SK-N-SH (cell line): ENCODE data around the gene TNRC6C. TPM values are rescaled to one million over a fixed set of nuclear protein-coding genes. Genes with fewer than 3 reads are reported as not detected.

ENCODE experiments used
- CTCF ChIA-PET: fragments of 300-600, 350-600 bp; formaldehyde crosslinking; extraction: SDS; loops from one replicate; lab custom pipeline; 2021; lab: Yijun Ruan, JAX
- POLR2A ChIA-PET: fragments of 350-600 bp; sonication (Branson Sonifier 250); formaldehyde crosslinking; extraction: SDS; loops from one replicate; lab custom pipeline; 2020; ENCODE audit warnings: antibody characterized with exemption, inconsistent platforms; lab: Yijun Ruan, JAX
- DNase-seq: peaks from one replicate; pipeline ENCODE4 v3.0.0; 2012
- H2AFZ ChIP-seq: fragments of 200-600 bp; sonication (generic); 2 replicates; pipeline ENCODE4 v1.8.1; 2016; ENCODE audit warnings: antibody characterized with exemption, mild to moderate bottlenecking, low read depth
- H3F3A ChIP-seq: fragments of 200-600 bp; sonication (generic); replicated peaks from 2 replicates; pipeline ENCODE3; 2016; ENCODE audit warnings: antibody characterized with exemption, mild to moderate bottlenecking; ENCODE audit not compliant: insufficient read depth
- H3K27ac ChIP-seq, 2 experiments: fragments of 200-500 bp in 1 of 2; fragments of 200-600 bp in 1 of 2; sonication (Bioruptor generic) in 1 of 2; sonication (generic), shearing (Covaris generic) in 1 of 2; 2 replicates each; pipeline versions ENCODE4 v1.5.1 to v1.6.1; 2014 to 2016; ENCODE audit warnings: low read depth in 2 of 2, inconsistent platforms in 1 of 2, low read length in 1 of 2, mild to moderate bottlenecking in 1 of 2, mixed read lengths in 1 of 2
- H3K27me3 ChIP-seq: fragments of 200-600 bp; sonication (generic), shearing (Covaris generic); 2 replicates; pipeline ENCODE4 v1.6.1; 2016; ENCODE audit warnings: mixed run types; ENCODE audit not compliant: insufficient read depth
- H3K36me3 ChIP-seq, 2 experiments: fragments of 200-500 bp in 1 of 2; fragments of 200-600 bp in 1 of 2; sonication (Bioruptor generic) in 1 of 2; sonication (generic) in 1 of 2; replicated peaks in 1 of 2; 2 replicates each; pipeline versions ENCODE3 to v1.5.1; 2014 to 2016; ENCODE audit warnings: low read length in 1 of 2, mild to moderate bottlenecking in 1 of 2; ENCODE audit not compliant: insufficient read depth in 2 of 2, control insufficient read depth in 1 of 2
- H3K4me1 ChIP-seq, 2 experiments: fragments of 200-500 bp in 1 of 2; fragments of 200-600 bp in 1 of 2; sonication (Bioruptor generic) in 1 of 2; sonication (generic), shearing (Covaris generic) in 1 of 2; 2 replicates each; pipeline versions ENCODE4 v1.5.1 to v1.6.1; 2014 to 2016; ENCODE audit warnings: low read depth in 1 of 2, low read length in 1 of 2, mixed run types in 1 of 2; ENCODE audit not compliant: insufficient read depth in 2 of 2, control insufficient read depth in 1 of 2
- H3K4me2 ChIP-seq: fragments of 200-600 bp; sonication (generic), shearing (Covaris generic); 2 replicates; pipeline ENCODE4 v1.6.1; 2017; ENCODE audit warnings: mixed run types
- H3K4me3 ChIP-seq, 2 experiments: fragments of 200-500 bp in 1 of 2; fragments of 200-600 bp in 1 of 2; sonication (Bioruptor generic) in 1 of 2; sonication (generic), shearing (Covaris generic) in 1 of 2; 2 replicates each; pipeline versions ENCODE4 v1.5.1 to v1.8.1; 2014 to 2016; ENCODE audit warnings: low read depth in 2 of 2, inconsistent platforms in 1 of 2, low read length in 1 of 2, mild to moderate bottlenecking in 1 of 2, mixed read lengths in 1 of 2, moderate library complexity in 1 of 2
- H3K79me2 ChIP-seq: fragments of 200-600 bp; sonication (generic); 2 replicates; pipeline ENCODE4 v1.8.1; 2017; ENCODE audit warnings: mild to moderate bottlenecking; ENCODE audit not compliant: insufficient read depth
- H3K9ac ChIP-seq: fragments of 200-600 bp; sonication (generic); 2 replicates; pipeline ENCODE4 v1.6.1; 2017; ENCODE audit warnings: mixed run types
- H3K9me2 ChIP-seq: fragments of 200-600 bp; sonication (generic); 2 replicates; pipeline ENCODE4 v1.6.1; 2017; ENCODE audit warnings: mixed run types
- H3K9me3 ChIP-seq: fragments of 200-600 bp; sonication (generic); 2 replicates; pipeline ENCODE4 v1.6.1; 2017; ENCODE audit warnings: mixed run types, mild to moderate bottlenecking, moderate library complexity
- H4K20me1 ChIP-seq: fragments of 200-600 bp; sonication (generic); 2 replicates; pipeline ENCODE4 v1.6.1; 2017; ENCODE audit warnings: mild to moderate bottlenecking, mixed run types; ENCODE audit not compliant: insufficient read depth
- EZH2phosphoT487 ChIP-seq: fragments of 200-600 bp; sonication (generic); IDR thresholded peaks from 2 replicates; pipeline ENCODE4 v1.6.1; 2017; ENCODE audit warnings: low read depth, mixed run types, mild to moderate bottlenecking, antibody characterized with exemption, moderate library complexity, borderline replicate concordance
- FOSL2 ChIP-seq: IDR thresholded peaks from 2 replicates; pipeline ENCODE4 v1.4.0; 2012; ENCODE audit warnings: low read depth, mild to moderate bottlenecking, moderate library complexity, borderline replicate concordance
- FOXM1 ChIP-seq: IDR thresholded peaks from 2 replicates; pipeline ENCODE4 v1.4.0; 2012; ENCODE audit warnings: low read depth, mild to moderate bottlenecking
- NFIC ChIP-seq: IDR thresholded peaks from 2 replicates; pipeline ENCODE4 v1.4.0; 2012; ENCODE audit warnings: borderline replicate concordance
- NRF1 ChIP-seq: IDR thresholded peaks from 2 replicates; pipeline ENCODE4 v1.6.1; 2012; ENCODE audit warnings: low read depth, mild to moderate bottlenecking, low read length
- POLR2AphosphoS5 ChIP-seq: IDR thresholded peaks from 2 replicates; pipeline ENCODE4 v1.6.1; 2012; ENCODE audit warnings: low read depth, low read length
- RAD21 ChIP-seq: IDR thresholded peaks from 2 replicates; pipeline ENCODE4 v1.6.1; 2012; ENCODE audit warnings: mild to moderate bottlenecking, low read length
- REST ChIP-seq: IDR thresholded peaks from 2 replicates; pipeline ENCODE4 v1.6.1; 2012; ENCODE audit warnings: mild to moderate bottlenecking, low read depth, low read length, moderate library complexity
- USF1 ChIP-seq: IDR thresholded peaks from 2 replicates; pipeline ENCODE4 v1.4.0; 2012; ENCODE audit warnings: low read depth, borderline replicate concordance
- WGBS: methylation state at CpG from one replicate; pipeline ENCODE4 v1.1.6; 2017; ENCODE audit warnings: low lambda C conversion rate; 5-methylcytosine and 5-hydroxymethylcytosine counted together
- polyA plus RNA-seq, 3 experiments: library from polyadenylated mRNA; depleted of rRNA; stranded (reverse); fragments of >200 nt; gene quantifications; 2 replicates each; pipeline ENCODE4 v1.2.3, GENCODE V29; 2012
- TF ChIP-seq, protein P1 (sequence below): IDR thresholded peaks from 2 replicates; pipeline ENCODE4; 2012

TNRC6C gene
- polyA plus RNA-seq, 1 of the 3 experiments (the other 2 are of a cell fraction), result 2.2 TPM

GRCh38 chr17:77929871-77930436, 28.5 kb upstream of the TNRC6C start:
- Histone ChIP-seq H3K9me2 (no peaks in the 10 kb centered on the region), H2AFZ (no peak overlapping the region), H3K4me3 (no peak overlapping the region), H3K27me3 (peaks cover 23% of the 10 kb centered on the region), H3K36me3 (no peaks in the 10 kb centered on the region), H3K4me1 (peaks cover 0 to 34% of the 10 kb centered on the region in 2 experiments; a peak in 1 of 4 replicates), H3K4me2 (no peak overlapping the region), H3K9ac (no peak overlapping the region), H4K20me1 (no peaks in the 10 kb centered on the region), H3K27ac (peak overlapping the region in 1 of 2 experiments; percentile 29; a peak in 2 of 4 replicates), H3F3A (no peaks in the 10 kb centered on the region), H3K79me2 (no peaks in the 10 kb centered on the region), H3K9me3 (no peaks in the 10 kb centered on the region)
- POLR2A ChIA-PET, result interaction anchor here (1.4 to 4.3 kb wide), 3 partner anchors 13 to 57 kb away, joined by 6 to 37 read pairs (median 7); partner anchors contain the start of gene TNRC6C
- DNase-seq, result no peak
- CTCF ChIA-PET, result interaction anchor here (1.2 to 2.4 kb wide), 6 partner anchors 14 to 387 kb away, joined by 4 to 8 read pairs (median 6); partner anchors contain the start of gene TNRC6C
- TF ChIP-seq REST (no peak), FOXM1 (no peak), POLR2AphosphoS5 (no peak), RAD21 (no peak), NFIC (no peak), EZH2phosphoT487 (no peak), NRF1 (no peak), USF1 (no peak), FOSL2 (no peak)
- TF ChIP-seq, protein P1, sequence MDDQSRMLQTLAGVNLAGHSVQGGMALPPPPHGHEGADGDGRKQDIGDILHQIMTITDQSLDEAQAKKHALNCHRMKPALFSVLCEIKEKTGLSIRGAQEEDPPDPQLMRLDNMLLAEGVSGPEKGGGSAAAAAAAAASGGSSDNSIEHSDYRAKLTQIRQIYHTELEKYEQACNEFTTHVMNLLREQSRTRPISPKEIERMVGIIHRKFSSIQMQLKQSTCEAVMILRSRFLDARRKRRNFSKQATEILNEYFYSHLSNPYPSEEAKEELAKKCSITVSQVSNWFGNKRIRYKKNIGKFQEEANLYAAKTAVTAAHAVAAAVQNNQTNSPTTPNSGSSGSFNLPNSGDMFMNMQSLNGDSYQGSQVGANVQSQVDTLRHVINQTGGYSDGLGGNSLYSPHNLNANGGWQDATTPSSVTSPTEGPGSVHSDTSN, result no peak
- 77% methylated on average over 12 of the region's 14 CpGs for WGBS
